ENCODE measurements around the gene KIF16B. TPM values are rescaled to one million over a fixed set of nuclear protein-coding genes. Genes with fewer than 3 reads are reported as not detected.

Gene KIF16B
- total and polyA plus RNA-seq, 10 of the 15 experiments (the other 5 are each of a cell fraction or from before 2014, with no cell fraction given) = 0.21 to 5.2 (median 3.0) TPM

GRCh38 chr20:16446246-16446645 is 127.0 kb downstream of the KIF16B start (continued):
- TF ChIP-seq ASH2L (IDR thresholded peaks at IDR 0.05; ENCODE audit: borderline replicate concordance, low read depth) (no peak), NKRF (conservative IDR thresholded peaks at IDR 0.05) (no peak), IKZF1 (conservative IDR thresholded peaks at IDR 0.05) (no peak), HCFC1 (IDR thresholded peaks at IDR 0.05; ENCODE audit: low read length) (no peak), ZZZ3 (IDR thresholded peaks at IDR 0.05; ENCODE audit: control insufficient read depth, insufficient read length, low read depth) (no peak), SUZ12 (IDR thresholded peaks at IDR 0.05; ENCODE audit: unreplicated experiment) (no peak), NR2F1 (conservative IDR thresholded peaks at IDR 0.05) (no peak), MLLT1 (IDR thresholded peaks at IDR 0.05) (no peak), JUND (IDR thresholded peaks at IDR 0.05; ENCODE audit: low read depth, low read length) (no peak), RELA (IDR thresholded peaks at IDR 0.05; ENCODE audit: borderline replicate concordance, partially characterized antibody) (no peak)

- no peak for ATAC-seq
- TF ChIP-seq BCL11A (IDR thresholded peaks at IDR 0.05; ENCODE audit: low read depth, low read length) (no peak), IKZF1 (conservative IDR thresholded peaks at IDR 0.05) (no peak)
- 79% methylated on average over 3 of the region's 3 CpGs for WGBS (ENCODE audit: insufficient coverage, insufficient replicate concordance, low lambda C conversion rate, missing lambda C conversion rate)
- H3K36me3 ChIP-seq (ENCODE audit: control insufficient read depth in 2 of 2, insufficient read depth in 2 of 2, low read length in 1 of 2) = no peaks in the 10 kb centered on the region
- H3K4me3 ChIP-seq = no peak overlapping the region
- no peak for FAIRE-seq
- H3K4me1 ChIP-seq (ENCODE audit: control insufficient read depth, insufficient read depth, low read length) = no peaks in the 10 kb centered on the region
- in situ Hi-C loops (cut with MboI) (no loop called here), intact Hi-C loops (cut with micrococcal nuclease; ENCODE audit: unreplicated experiment) (no loop called here)
- H4K20me1 ChIP-seq (ENCODE audit: control insufficient read depth, insufficient read depth) = no peaks in the 10 kb centered on the region
- ChIA-PET POLR2A (no interaction called here), CTCF (no interaction called here), RAD21 (ENCODE audit: unreplicated experiment) (no interaction called here), SMC1A (ENCODE audit: uncharacterized antibody, unreplicated experiment) (no interaction called here)
- no peak overlapping the region for H3K9ac ChIP-seq (ENCODE audit: control insufficient read depth, insufficient read depth, low read length)
- no peak overlapping the region for H2AFZ ChIP-seq (ENCODE audit: control insufficient read depth, low read depth, low read length)
- DNase-seq (ENCODE audit: low read depth, low spot score) = no peak
- no peak overlapping the region for H3K27ac ChIP-seq (ENCODE audit: control insufficient read depth, insufficient read depth)
- no peak overlapping the region for H3K4me2 ChIP-seq (ENCODE audit: control insufficient read depth, insufficient read depth)
- no TSS peak for BruUV-seq (replicated peaks)
- H3K79me2 ChIP-seq (ENCODE audit: control insufficient read depth, insufficient read depth, low read length) = no peaks in the 10 kb centered on the region
- no peaks in the 10 kb centered on the region for H3K9me3 ChIP-seq (replicated peaks; ENCODE audit: control insufficient read depth, insufficient read depth, low read length)
- no peaks in the 10 kb centered on the region for H3K27me3 ChIP-seq (replicated peaks in 1 of 2; ENCODE audit: control insufficient read depth in 2 of 2, insufficient read depth in 2 of 2, low read length in 1 of 2)
Measured at GRCh38 chr20:16445482-16445881, 127.8 kb downstream of the KIF16B start.

Data from GM12878 (cell line).